Measurements from ENCODE around the gene NRCAM. TPM values are rescaled to one million over a fixed set of nuclear protein-coding genes. Genes with fewer than 3 reads are reported as not detected.

Gene NRCAM
- total and polyA plus RNA-seq, 2 of the 8 experiments (the other 6 are each of a cell fraction or from before 2014, with no cell fraction given), result 2.7 to 3.8 TPM

DNA sequence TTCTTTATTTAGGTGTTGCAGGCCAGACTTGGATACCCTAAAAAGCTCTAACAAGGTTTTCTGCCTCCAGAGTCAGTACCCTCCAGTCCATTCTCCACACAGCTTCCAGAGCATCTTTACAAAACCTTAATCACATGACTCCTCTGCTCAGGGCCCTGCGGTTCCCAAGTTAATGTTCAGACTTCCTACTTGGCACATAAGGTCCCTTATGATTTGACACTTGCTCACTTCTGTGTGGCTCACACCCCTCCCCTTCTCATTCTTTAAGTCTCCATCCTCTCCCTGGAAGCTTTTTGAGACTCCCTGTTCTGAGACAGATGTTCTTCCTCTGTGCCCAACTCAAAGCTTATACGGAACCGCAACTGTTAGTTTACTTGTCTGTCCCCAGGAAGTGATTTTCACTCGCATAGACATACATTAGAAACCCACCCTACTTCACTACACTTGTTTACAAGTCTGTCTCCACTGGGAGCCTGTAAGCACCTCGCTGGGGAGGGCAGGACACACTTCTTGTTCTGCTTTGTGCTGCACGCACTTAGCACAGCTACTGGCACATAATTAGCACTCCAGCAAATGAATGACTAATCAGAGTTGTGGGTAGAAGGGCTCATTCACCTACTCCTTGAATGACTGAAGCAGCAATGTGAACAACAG is 171.8 kb downstream of the NRCAM start:
- Histone ChIP-seq H3K4me3 (ENCODE audit: extremely low read depth in 1 of 4, insufficient read depth in 2 of 4, low read depth in 3 of 4, low read length in 4 of 4) (no peak overlapping the region), H3K23me2 (ENCODE audit: low read depth, low read length) (no peaks in the 10 kb centered on the region), H3K18ac (ENCODE audit: extremely low read depth, low read length) (no peak overlapping the region), H3K79me2 (ENCODE audit: control insufficient read depth in 1 of 2, insufficient read depth in 2 of 2, low read length in 2 of 2) (no peaks in the 10 kb centered on the region), H2BK15ac (ENCODE audit: low read length) (no peak overlapping the region), H4K5ac (ENCODE audit: insufficient read length, low read depth, low read length) (no peak overlapping the region), H3K23ac (ENCODE audit: insufficient read length) (no peak overlapping the region), H2BK12ac (ENCODE audit: low read depth, low read length) (no peak overlapping the region), H2AK5ac (ENCODE audit: low read depth, low read length) (no peak overlapping the region), H3K4me2 (ENCODE audit: insufficient read depth in 1 of 2, low read depth in 2 of 2, low read length in 2 of 2) (no peak overlapping the region), H3K27ac (ENCODE audit: low read depth, low read length) (no peak overlapping the region), H2BK20ac (ENCODE audit: low read length) (no peak overlapping the region), H3K14ac (ENCODE audit: insufficient read length) (no peak overlapping the region), H4K91ac (replicated peaks; ENCODE audit: insufficient read length, low read length) (no peak overlapping the region), H4K8ac (ENCODE audit: extremely low read depth, insufficient read depth, low read length) (no peak overlapping the region), H3K36me3 (ENCODE audit: control insufficient read depth in 2 of 4, insufficient read depth in 4 of 4, low read length in 3 of 4) (no peaks in the 10 kb centered on the region), H3K9ac (replicated peaks in 1 of 4; ENCODE audit: extremely low read depth in 1 of 4, low read depth in 3 of 4, low read length in 3 of 4) (no peak overlapping the region), H2BK120ac (replicated peaks; ENCODE audit: low read depth, low read length) (no peak overlapping the region), H2BK5ac (ENCODE audit: low read depth, low read length) (no peak overlapping the region), H2AFZ (ENCODE audit: low read length) (no peak overlapping the region), H3K79me1 (ENCODE audit: low read depth, low read length) (no peaks in the 10 kb centered on the region), H3K4me1 (replicated peaks in 1 of 4; ENCODE audit: control insufficient read depth in 3 of 4, insufficient read depth in 4 of 4, low read length in 3 of 4) (no peaks in the 10 kb centered on the region), H3K9me3 (ENCODE audit: insufficient read depth in 2 of 2, low read depth in 1 of 2, low read length in 1 of 2) (no peaks in the 10 kb centered on the region), H4K20me1 (replicated peaks in 1 of 2; ENCODE audit: control insufficient read depth in 1 of 2, insufficient read depth in 2 of 2, low read length in 2 of 2) (no peaks in the 10 kb centered on the region), H3K56ac (replicated peaks; ENCODE audit: insufficient read length, low read depth, low read length) (no peak overlapping the region), H3K4ac (replicated peaks; ENCODE audit: insufficient read length, low read depth, low read length) (no peak overlapping the region), H3K27me3 (replicated peaks in 1 of 4; ENCODE audit: control insufficient read depth in 3 of 4, extremely low read depth in 1 of 4, insufficient read depth in 3 of 4, low read length in 3 of 4) (no peaks in the 10 kb centered on the region)
- ChIA-PET CTCF (ENCODE audit: partially characterized antibody) (interaction anchor here (1.3 to 1.6 kb wide), 4 partner anchors 13 to 106 kb away, joined by 3 to 4 read pairs (median 3); no protein-coding TSS in a partner anchor), POLR2A (ENCODE audit: partially characterized antibody) (no interaction called here)
- FAIRE-seq (no peak), DNase-seq (ENCODE audit: low read depth in 1 of 2, low spot score in 2 of 2) (no peak)
- WGBS, 2 experiments (ENCODE audit: extremely low coverage in 1 of 2, insufficient coverage in 1 of 2, insufficient read length in 1 of 2, insufficient replicate concordance in 2 of 2, low coverage in 1 of 2, low lambda C conversion rate in 2 of 2, missing lambda C conversion rate in 1 of 2), result 94% methylated on average over 6 of the region's 6 CpGs; no CpG with 5 or more reads in 1 of the 2 experiments
- TF ChIP-seq SIX5 (IDR thresholded peaks at IDR 0.05; ENCODE audit: low read depth, low read length) (no peak), CTBP2 (IDR thresholded peaks at IDR 0.05; ENCODE audit: borderline replicate concordance, insufficient read depth, insufficient read length, low read length) (no peak), GABPA (IDR thresholded peaks at IDR 0.05; ENCODE audit: borderline replicate concordance, insufficient read depth, low read length) (no peak), TBP (IDR thresholded peaks at IDR 0.05; ENCODE audit: low read depth, low read length) (no peak), HDAC2 (IDR thresholded peaks at IDR 0.05; ENCODE audit: borderline replicate concordance in 1 of 2, low read depth in 2 of 2, low read length in 2 of 2) (no peak), KDM4A (IDR thresholded peaks at IDR 0.05; ENCODE audit: low read depth, low read length, severe bottlenecking) (no peak), MAFK (IDR thresholded peaks at IDR 0.05; ENCODE audit: low read depth, low read length) (no peak), SP4 (IDR thresholded peaks at IDR 0.05; ENCODE audit: low read length) (no peak), BRCA1 (IDR thresholded peaks at IDR 0.05; ENCODE audit: low read depth, low read length) (no peak), SAP30 (IDR thresholded peaks at IDR 0.05; ENCODE audit: insufficient read depth, insufficient replicate concordance, low read length) (no peak), TAF7 (optimal IDR thresholded peaks at IDR 0.05; ENCODE audit: borderline replicate concordance, low read depth, low read length) (no peak)
- TF ChIP-seq, protein P1, sequence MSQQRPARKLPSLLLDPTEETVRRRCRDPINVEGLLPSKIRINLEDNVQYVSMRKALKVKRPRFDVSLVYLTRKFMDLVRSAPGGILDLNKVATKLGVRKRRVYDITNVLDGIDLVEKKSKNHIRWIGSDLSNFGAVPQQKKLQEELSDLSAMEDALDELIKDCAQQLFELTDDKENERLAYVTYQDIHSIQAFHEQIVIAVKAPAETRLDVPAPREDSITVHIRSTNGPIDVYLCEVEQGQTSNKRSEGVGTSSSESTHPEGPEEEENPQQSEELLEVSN (IDR thresholded peaks at IDR 0.05), result no peak

Data from H1 (cell line).